ENCODE data around the gene NDUFS6.

NDUFS6 gene

DNA sequence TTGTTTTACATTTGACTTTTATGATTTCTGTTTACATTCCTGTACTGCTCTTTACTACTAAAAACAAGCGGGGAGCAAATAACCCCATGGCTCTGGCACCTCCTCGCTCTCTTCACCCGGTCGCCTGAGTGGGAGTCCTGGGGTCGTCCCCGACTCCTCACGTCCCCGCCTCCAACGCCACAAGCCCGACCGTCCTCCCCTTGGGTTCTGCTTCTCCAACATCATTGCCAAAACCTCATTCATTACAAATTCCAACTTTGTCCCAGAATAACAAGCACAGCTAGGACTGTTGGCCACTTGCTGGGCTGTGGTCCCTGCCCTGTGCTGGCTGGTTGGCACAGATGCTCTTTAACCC, 36.6 kb upstream of the NDUFS6 start:
- H3K4me3 ChIP-seq (ENCODE audit: low read depth, low read length): no peak overlapping the region
- DNase-seq (ENCODE audit: low read depth): no peak

DNA sequence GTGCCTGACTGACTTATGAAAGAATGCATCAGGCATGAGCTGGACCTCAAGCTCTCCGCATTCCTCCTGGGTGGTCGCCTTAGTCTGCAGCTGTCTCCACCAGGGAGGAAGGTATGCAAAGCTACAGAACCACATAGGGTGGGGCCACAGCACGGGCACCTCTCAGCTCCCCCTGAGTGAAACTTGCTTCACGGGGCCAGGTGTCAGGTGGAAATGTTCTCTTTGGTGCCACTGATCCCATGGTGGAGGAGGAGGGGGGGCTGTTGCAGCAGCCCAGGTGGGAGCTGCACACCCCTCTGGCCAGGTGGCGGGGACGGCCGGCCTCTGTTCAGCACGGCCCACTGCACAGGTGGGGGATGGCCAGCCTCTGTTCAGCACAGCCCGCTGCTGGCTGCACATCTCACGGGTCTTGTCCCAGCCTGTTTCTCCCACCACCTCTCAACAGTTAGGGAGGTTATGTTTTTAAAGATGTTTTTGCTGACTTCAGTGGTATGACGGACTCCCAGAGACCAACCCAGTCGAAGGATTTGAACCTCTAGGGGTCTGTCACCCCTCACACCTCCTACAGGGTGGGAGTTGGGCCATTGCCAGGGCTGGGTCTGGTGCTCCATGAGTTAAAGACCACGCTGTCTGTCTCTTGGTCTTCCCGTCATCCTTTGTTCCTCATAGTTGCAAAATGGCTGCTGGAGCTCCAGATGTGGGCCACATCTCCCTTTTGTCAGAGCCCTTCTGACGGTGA, 35.9 kb upstream of the NDUFS6 start:
- peak; percentile 5 for DNase-seq (ENCODE audit: low read depth)
- H3K4me3 ChIP-seq (ENCODE audit: low read depth, low read length): no peak overlapping the region

DNA sequence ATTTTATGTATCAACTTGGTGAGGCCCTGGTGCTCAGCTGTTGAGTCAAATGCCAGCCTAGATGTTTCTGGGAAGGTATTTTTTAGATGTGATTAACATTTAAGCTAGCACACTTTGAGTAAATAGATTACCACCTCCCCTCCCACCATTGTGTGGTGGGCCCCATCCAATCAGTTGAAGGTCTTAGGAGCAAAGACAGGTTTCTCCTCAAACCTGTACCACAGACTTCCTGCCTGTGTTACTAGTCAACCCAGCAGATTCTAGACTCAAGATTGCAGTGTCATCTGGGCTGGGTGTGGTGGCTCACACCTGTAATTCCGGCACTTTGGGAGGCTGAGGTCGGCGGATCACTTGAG, 35.3 kb upstream of the NDUFS6 start:
- H3K4me3 ChIP-seq (ENCODE audit: low read depth, low read length): no peak overlapping the region
- DNase-seq (ENCODE audit: low read depth): no peak

DNA sequence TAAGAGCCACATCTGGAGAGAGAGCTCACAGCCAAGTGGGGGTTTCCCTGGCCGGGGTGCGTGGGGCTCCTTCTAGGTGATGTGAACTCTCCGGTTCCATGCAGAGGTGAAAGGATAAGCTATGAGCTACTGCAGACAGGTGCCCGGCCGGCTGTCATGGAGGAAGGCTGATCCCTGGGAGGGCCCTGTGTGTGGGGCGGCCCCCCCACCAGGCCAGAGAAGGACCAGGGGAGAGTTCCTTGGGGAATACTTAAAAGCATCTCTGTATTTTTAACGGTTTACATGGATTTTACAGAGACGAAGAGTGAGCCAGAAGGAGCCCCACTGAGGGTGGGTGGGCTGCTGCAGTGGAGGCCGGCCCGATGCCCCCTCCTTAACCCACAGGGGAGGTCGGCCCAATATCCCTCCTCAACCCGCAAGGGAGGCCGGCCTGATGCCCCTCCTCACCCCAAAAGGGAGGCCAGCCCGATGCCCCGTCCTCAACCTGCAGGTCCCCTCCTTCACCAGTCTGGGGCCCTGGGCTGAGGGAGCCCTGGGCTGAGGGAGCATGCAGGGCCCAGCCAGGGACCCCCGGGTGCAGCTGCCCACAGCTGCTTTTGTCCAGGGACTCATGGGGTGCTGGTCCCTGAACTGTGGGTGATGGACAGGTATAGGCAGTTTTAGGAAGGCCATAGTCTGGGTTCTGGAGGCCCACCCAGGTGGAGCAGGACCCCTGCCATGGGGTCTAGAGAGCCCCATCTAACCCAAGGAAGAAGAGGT, 33.5 kb upstream of the NDUFS6 start:
- H3K4me3 ChIP-seq (ENCODE audit: low read depth, low read length): no peak overlapping the region
- no peak for DNase-seq (ENCODE audit: low read depth)

DNA sequence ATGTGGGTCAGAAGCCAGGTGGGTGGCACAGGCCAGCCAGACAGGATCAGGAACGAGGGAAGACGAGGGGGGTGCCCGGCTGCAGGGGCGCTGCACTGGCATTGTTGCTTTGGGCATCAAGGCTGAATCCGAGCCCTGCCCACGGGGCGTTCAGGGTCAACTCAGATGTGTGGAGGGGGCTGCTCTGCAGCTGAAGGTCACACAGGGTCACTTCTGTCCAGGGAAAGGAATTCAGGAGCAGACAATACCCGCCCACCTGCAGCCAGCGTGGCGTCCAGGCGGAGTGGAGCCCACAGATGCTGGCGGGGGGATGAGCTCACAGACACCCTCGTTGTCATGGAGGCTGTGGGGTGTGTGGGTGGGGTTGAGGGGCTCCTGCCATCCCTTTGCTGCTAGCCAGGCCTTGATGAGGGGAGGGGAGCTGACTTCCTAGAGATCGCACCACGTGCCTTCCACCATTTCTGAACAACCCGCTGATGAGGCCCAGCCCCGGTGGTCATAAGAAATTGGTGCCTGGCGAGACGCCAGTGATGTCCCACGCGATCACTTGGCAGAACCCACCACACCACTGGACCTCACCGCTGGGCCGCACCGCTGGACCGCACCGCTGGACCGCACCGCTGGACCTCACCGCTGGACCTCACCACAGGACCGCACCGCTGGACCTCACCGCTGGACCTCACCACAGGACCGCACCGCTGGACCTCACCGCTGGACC, 32.8 kb upstream of the NDUFS6 start:
- H3K4me3 ChIP-seq (ENCODE audit: low read depth, low read length): no peak overlapping the region
- DNase-seq (ENCODE audit: low read depth): no peak

DNA sequence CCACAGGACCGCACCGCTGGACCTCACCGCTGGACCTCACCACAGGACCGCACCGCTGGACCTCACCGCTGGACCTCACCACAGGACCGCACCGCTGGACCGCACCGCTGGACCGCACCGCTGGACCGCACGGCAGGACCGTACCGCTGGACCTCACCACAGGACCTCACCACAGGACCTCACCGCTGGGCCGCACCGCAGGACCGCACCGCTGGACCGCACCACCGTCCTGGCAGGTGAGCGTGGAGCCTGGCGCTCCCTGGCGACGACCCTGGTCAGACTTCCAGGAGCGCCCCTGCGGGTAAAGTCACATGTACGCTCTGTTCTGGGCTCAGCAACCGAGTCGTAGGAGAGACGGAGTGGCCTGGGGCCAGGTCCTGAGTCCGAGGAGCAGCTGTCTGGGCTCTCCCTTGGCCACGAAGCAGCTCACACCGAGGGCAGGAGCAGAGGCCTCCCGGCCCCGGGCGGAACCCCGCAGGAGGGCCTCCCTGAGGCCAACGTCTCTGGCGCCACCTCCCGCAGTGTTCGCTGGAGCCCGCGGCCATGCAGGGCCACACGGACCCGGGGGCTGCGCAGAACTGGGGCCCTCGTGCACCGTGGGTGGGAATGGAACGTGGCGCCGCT, 32.1 kb upstream of the NDUFS6 start:
- H3K4me3 ChIP-seq (ENCODE audit: low read depth, low read length): no peak overlapping the region
- no peak for DNase-seq (ENCODE audit: low read depth)

DNA sequence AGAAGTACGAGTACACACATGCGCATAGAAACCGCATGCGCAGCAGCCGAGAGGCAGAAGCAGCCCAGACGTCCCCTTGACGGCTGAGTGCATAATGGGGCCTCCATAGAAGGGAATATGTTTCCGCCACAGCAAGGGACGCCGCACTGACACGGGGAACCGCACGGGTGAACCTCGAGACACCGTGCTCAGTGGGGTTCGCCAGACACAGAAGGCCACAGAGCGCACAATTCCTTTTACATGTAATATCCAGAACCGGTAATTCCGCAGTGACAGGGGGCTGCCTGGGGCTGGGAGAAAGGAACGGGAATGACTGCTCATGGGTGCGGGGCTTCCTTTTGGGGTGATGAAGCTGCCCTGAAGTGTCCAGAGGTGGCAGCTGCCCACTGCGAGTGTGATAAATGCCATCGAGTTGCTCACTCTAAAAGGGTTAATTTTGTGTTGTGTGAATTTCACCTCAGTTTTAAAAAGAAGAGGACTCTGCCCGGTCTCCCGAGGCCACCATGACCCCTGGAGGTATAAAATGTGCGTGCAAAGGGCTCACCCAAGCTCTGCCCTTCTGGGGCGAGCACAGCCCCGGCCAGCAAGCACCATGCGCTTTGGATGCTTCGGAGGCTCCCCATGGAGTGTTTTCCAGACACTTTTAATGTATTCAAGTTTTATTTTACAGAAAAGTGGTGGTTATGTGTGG, 31.3 kb upstream of the NDUFS6 start:
- DNase-seq (ENCODE audit: low read depth): no peak
- no peak overlapping the region for H3K4me3 ChIP-seq (ENCODE audit: low read depth, low read length)

DNA sequence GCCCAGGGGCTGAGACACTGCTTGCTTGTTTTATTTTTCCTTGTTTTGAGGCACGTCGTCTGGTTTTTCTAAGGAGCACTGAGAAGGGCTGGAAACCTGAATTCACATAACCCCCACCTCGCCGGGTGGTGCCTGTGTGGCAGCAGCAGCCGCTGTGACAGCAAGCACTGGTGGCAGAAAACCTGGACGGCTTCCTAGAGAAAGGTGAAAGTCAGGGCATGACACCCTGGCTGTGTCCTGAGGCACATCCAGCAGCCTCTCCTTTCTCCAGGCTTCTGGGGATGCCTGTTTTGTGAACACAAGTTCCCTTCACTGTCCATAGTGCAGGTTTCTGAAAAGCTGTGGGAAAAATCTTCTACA, 30.8 kb upstream of the NDUFS6 start:
- no peak overlapping the region for H3K4me3 ChIP-seq (ENCODE audit: low read depth, low read length)
- no peak for DNase-seq (ENCODE audit: low read depth)

DNA sequence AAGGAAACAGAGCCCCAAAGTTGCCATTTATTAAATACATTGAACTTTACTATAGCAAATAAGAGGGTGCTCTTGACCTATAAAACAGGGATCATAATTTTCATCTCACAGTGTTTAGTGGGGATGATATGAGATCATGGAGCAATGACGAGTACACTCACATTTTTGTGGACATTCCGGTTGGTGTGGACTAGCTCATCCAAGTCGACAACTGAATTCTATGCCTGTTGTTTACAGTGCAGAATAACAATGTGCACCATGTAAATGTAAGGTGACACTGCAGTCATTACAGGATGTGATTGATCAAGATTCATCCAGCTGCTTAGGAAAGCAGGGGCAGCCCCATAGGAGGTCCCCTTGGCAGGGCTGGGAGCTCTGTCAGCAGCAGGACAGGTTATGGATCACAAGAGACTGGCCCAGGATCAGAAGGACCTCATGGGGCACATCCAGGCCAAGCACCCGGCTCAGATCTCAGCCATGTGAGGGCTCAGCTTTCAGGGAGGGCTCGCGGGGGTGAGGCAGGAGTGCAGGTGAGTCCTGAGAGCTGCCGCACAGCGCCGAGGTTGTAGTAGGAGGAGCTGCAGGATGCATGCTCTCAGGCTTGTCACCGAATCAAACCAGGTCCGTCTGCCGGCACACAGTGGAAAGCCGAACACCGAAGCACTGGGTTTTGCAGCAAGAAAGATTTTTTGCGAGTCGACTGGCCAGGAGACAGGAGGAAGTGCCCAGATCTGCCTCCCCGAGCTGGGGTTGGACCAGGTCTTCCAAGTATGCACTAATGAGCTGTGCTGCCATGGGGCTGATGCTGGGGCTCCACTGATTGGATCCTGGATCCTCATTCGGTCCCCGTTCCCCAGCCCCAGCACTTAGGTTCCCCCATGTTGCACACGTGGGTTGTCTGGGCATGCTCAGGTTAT, 29.8 kb upstream of the NDUFS6 start:
- DNase-seq (ENCODE audit: low read depth): no peak
- H3K4me3 ChIP-seq (ENCODE audit: low read depth, low read length): no peak overlapping the region

DNA sequence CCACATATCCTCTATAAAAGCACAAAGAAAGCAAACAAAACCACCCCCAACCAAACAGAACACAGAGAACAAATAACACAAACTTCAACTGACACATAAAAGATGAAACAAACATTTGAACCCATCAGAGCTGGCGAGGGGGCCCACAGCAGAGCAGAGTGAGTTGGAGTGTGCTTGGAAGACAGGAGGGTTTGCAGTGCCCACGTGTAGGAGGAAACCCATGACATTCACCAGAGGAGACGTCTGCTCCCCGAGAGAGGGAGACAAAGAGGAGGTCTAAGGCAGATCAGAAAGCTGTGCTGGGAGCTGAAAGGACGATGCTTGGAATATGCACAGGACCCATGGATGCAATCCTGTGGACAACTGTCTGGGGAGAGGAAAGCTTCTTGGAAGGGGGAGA, 28.6 kb upstream of the NDUFS6 start:
- H3K4me3 ChIP-seq (ENCODE audit: low read depth, low read length): no peak overlapping the region
- peak; percentile 14 for DNase-seq (ENCODE audit: low read depth)

DNA sequence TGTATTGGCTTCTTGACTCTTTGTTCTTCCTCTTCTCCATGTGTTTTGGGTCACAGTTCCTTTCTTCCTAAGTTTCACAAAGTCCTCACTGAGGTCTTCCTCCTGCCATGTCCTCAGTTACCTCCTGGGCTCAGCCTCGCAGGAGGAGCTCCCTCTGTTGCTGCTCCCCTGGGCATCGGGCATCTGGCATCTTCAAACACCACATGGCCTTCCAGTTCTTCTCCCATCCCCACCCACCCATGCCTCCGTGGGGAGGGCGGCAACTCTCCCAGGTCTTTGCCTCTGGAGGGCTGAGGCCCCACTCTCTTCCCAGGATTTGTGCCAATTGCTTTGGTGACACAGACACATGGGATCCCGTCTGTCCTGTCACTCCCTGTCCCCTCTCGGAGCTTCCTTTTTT, 24.4 kb upstream of the NDUFS6 start:
- DNase-seq (ENCODE audit: low read depth): no peak
- no peak overlapping the region for H3K4me3 ChIP-seq (ENCODE audit: low read depth, low read length)

DNA sequence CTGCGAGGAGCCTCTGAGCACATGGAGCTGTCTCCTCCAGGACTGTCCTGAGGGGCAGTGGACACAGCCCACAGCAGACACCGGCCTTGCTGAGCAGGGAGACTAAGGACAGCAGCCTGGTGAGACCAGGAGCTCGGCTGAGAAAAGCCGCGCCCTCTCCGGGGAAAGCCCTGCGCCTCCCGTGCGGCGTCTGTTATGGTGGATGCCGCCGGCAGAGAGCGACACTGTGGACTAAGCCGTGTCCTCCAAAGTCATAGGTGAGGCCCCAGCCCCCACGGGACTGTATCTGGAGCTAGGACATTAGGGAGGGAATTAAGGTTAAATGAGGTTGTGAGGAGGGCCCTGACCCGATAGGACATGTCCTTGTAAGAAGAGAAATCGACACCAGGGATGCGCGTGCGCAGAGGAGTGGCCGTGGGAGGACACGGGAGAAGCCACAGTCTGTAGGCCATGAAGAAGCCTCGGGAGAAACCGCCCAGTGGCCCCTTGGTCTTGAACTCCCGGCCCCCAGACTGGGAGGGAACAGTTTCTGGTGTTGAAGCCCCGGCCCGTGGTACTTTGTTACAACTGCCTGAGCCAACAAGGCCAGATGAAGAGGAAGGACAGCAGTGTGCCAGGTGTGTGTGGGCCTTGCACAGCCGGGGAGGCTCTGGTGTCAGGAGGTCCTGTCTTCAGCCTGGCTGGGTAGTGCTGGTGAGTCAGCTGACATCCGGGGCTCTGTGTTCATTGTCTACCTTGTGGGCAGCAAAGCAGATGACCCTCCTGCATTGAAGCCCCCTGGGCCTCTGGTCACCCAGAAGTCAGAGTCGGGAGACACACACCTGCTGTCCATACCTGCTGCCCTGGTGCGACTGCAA, 23.7 kb upstream of the NDUFS6 start:
- no peak for DNase-seq (ENCODE audit: low read depth)
- no peak overlapping the region for H3K4me3 ChIP-seq (ENCODE audit: low read depth, low read length)

DNA sequence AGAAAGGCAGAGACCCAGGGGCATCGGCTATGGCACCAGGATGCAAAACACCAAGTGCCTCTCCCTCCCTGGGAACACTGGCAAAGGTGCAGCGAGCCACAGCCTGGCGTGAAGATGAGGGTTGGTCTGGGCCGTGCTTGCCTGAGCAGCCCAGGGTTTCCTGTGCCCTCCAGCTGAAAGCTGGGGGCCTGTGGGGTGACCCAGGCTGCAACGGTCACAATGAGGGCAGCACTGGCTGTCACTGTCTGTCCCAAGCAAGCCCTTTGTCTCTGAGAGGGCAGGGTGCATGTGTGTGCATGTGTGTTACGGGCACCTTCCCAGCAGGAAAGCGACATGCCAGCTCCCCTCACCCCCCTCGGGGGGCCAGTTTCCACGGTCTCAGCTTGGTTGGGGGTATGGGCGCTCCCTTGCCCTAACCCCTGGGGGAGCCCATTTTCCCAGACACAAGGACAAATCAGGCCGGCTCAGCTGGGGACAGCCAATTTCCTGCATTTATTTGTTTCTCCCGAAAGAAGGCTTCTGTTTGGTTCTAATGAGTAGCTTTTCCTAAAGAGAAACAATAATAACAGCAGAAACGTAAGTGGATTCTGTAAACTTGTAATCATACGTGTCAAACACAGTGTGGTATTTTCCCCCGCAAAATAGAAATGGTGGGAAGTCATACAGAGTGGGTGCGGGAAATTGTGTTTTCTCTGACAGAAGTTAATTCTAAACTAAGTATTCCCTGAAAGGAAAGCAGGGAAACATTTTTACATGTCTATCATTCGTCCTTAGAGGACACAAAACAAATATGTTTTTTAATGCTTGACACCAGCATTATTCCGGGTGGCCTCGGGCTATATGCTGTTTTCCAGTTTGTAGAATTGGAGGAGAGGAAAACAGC, 22.8 kb upstream of the NDUFS6 start:
- no peak for DNase-seq (ENCODE audit: low read depth)
- H3K4me3 ChIP-seq (ENCODE audit: low read depth, low read length): no peak overlapping the region

DNA sequence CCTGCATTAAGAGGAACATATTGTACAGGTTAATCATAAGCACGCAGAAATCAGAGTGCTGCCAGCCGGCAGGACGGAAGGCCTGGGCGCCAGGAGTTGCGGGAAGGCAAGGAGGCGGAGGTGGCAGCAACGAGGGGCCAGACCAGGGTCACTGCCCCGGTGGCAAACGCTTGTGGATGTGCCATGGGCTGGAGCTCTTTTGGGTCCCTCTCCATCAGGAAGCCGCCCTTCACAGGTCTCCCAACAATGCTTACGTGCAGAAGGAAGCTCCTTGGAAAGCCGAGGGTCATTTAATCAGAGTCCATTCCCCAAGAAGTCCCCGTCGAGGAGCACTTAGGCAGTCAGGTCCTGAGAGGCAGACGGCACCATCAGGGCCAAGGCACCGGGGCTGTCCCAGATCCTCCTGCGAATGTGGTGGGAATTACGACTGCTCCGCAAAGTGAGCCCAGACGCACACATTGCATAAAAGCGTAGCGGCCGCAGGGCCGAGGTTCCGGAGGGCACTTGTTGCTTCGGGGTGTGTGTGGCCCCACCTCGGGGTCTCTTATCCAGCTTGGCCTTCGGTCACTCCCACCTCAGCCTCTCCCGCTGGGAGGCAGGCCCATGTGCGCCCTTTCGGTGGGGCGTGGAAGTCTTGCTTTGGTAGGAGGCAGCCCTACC, 22.1 kb upstream of the NDUFS6 start:
- no peak for DNase-seq (ENCODE audit: low read depth)
- H3K4me3 ChIP-seq (ENCODE audit: low read depth, low read length): no peak overlapping the region

DNA sequence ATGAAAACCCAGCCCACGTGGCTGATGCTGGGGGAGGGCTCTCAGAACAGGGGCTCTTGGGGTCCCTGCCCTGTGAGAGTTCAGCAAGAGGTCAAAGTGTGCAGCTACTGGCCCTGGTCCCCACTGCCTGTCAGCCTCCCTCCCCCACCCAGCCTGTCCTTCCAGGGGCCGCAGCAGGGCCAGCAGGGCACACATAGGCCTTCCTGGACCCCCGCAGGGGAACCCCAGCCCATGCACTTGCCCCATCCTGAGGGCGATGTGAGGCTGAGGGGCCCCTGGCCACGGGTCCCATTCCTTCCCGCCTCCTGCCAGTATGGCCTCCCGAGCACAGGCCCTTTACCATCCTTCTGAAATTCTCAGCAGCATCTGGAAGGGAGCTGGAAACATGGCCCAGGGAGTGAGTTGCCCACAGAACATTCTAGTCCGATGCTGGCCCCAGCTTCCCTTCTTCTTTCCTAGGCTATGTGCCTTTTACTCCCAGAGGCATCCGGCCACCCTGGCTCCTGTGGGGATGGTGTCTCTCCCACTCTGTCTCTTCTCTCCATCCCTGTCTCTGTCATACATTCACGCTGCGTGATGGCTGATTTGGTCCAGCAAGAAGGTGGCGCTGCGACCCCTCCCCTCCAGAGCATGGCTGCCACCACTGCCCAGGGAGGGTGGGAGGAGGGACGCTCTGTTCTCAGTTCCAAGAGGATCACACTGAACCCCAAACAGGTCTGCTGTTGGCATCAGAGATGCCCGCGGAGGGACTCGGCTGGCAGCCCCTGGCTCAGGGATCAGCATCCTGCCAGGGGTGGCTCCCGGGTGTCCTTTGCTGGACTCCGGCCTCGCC, 21.2 kb upstream of the NDUFS6 start:
- no peak for DNase-seq (ENCODE audit: low read depth)
- H3K4me3 ChIP-seq (ENCODE audit: low read depth, low read length): no peak overlapping the region

DNA sequence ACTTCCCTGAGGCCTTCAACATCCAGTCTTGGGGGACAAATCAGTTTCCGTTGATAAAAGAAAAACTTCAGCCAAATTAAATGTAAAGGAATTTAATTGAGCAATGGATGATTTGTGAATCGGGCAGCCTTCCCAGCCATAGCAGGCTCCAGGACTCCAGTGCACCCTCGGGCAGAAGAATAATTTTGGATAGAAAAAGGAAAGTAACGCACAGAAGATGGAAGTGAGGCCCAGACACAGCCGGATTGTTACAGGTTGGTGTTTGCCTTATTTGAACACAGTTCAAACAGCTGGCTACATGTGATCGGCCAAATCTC, 20.6 kb upstream of the NDUFS6 start:
- no peak overlapping the region for H3K4me3 ChIP-seq (ENCODE audit: low read depth, low read length)
- DNase-seq (ENCODE audit: low read depth): no peak
